Skeletal muscle cell (primary cell): ENCODE results near the gene PYGB.

Experiments
- DNase-seq: peaks from one replicate; pipeline ENCODE4 v3.0.0-alpha.2; 2010; ENCODE audit warnings: low read depth
- H3K4me3 ChIP-seq: 2 replicates; pipeline ENCODE4 v1.5.1; 2011; ENCODE audit warnings: low read depth, mild to moderate bottlenecking, control low read depth, low read length, moderate library complexity

PYGB gene

GRCh38 chr20:25245461-25245860 is 2.4 kb upstream of the PYGB start:
- no peak for DNase-seq
- no peak overlapping the region for H3K4me3 ChIP-seq

- no peak for DNase-seq
- peak overlapping the region; percentile 75 for H3K4me3 ChIP-seq
These were observed 1.5 kb upstream of the PYGB start for GRCh38 chr20:25246182-25246999.

GRCh38 chr20:25247000-25247517 is 826 bp upstream of the PYGB start:
- peak overlapping the region; percentile 75 for H3K4me3 ChIP-seq
- DNase-seq: no peak

- DNase-seq: no peak
- H3K4me3 ChIP-seq: peak overlapping the region; percentile 75
These were observed 348 bp upstream of the PYGB start for GRCh38 chr20:25247518-25247955.

- no peak for DNase-seq
- H3K4me3 ChIP-seq: peak overlapping the region; percentile 75
These were observed 894 bp downstream of the PYGB start for GRCh38 chr20:25248786-25249172.

GRCh38 chr20:25249198-25249931 is 1.5 kb downstream of the PYGB start:
- H3K4me3 ChIP-seq: peak overlapping the region; percentile 75
- no peak for DNase-seq

GRCh38 chr20:25250508-25250907 is 2.6 kb downstream of the PYGB start:
- peak overlapping the region; percentile 75 for H3K4me3 ChIP-seq
- DNase-seq: no peak

- H3K4me3 ChIP-seq: peak overlapping the region; percentile 75
- DNase-seq: no peak
These were observed 3.1 kb downstream of the PYGB start for GRCh38 chr20:25251019-25251418.

GRCh38 chr20:25251558-25251957 is 3.7 kb downstream of the PYGB start:
- peak overlapping the region; percentile 75 for H3K4me3 ChIP-seq
- no peak for DNase-seq

GRCh38 chr20:25252230-25252651 is 4.4 kb downstream of the PYGB start:
- H3K4me3 ChIP-seq: peak overlapping the region; percentile 75
- no peak for DNase-seq

- H3K4me3 ChIP-seq: peak overlapping the region; percentile 75
- DNase-seq: no peak
These were observed 5.0 kb downstream of the PYGB start for GRCh38 chr20:25252686-25253421.

GRCh38 chr20:25253606-25254275 is 5.9 kb downstream of the PYGB start:
- DNase-seq: no peak
- no peak overlapping the region for H3K4me3 ChIP-seq

- H3K4me3 ChIP-seq: no peak overlapping the region
- no peak for DNase-seq
These were observed 6.7 kb downstream of the PYGB start for GRCh38 chr20:25254571-25254970.

GRCh38 chr20:25254986-25255680 is 7.2 kb downstream of the PYGB start:
- H3K4me3 ChIP-seq: no peak overlapping the region
- DNase-seq: no peak

GRCh38 chr20:25256226-25256859 is 8.5 kb downstream of the PYGB start:
- DNase-seq: no peak
- H3K4me3 ChIP-seq: no peak overlapping the region

GRCh38 chr20:25257130-25257529 is 9.2 kb downstream of the PYGB start:
- DNase-seq: no peak

GRCh38 chr20:25257756-25258475 is 10.0 kb downstream of the PYGB start:
- H3K4me3 ChIP-seq: no peak overlapping the region
- DNase-seq: no peak

More at GRCh38 chr20:25257130-25257529, 9.2 kb downstream of the PYGB start:
- H3K4me3 ChIP-seq: no peak overlapping the region

GRCh38 chr20:25258476-25258805 is 10.6 kb downstream of the PYGB start:
- no peak for DNase-seq
- H3K4me3 ChIP-seq: no peak overlapping the region
